Cardiac fibroblast (primary cell): ENCODE results near the gene CD37.
"Not testable (repeated sequence)": the region's sequence is repeated elsewhere in the genome, so short reads cannot be mapped to it uniquely, and the experiment has no call there.

Experiments used
- DNase-seq, 2 donors: peaks; one replicate each; pipeline versions ENCODE4 v3.0.0 to v3.0.0-alpha.2; 2010; ENCODE audit warnings: low read depth in 2 of 2
- H3K4me3 ChIP-seq, 2 donors: replicated peaks in 1 of 2; 1 replicate in 1 of 2; 2 replicates in 1 of 2; pipeline ENCODE4 v1.5.1; 2011; ENCODE audit warnings: low read depth in 2 of 2, low read length in 2 of 2, mild to moderate bottlenecking in 2 of 2, moderate library complexity in 1 of 2
- CTCF ChIP-seq: IDR thresholded peaks from one replicate; pipeline ENCODE4 v1.5.1; 2011; ENCODE audit warnings: low read depth, mild to moderate bottlenecking, low read length, inconsistent platforms

Gene CD37

GRCh38 chr19:49368711-49369358, 33.6 kb downstream of the CD37 start:
- DNase-seq = no peak
- no peak for TF ChIP-seq CTCF
- H3K4me3 ChIP-seq = no peak overlapping the region

GRCh38 chr19:49371184-49371583, 36.0 kb downstream of the CD37 start:
- no peak for TF ChIP-seq CTCF
- DNase-seq = no peak

GRCh38 chr19:49373174-49373573, 38.0 kb downstream of the CD37 start:
- H3K4me3 ChIP-seq, DNase-seq: not testable (repeated sequence)

More at GRCh38 chr19:49371184-49371583, 36.0 kb downstream of the CD37 start:
- no peak overlapping the region for H3K4me3 ChIP-seq

GRCh38 chr19:49374665-49375434, 39.6 kb downstream of the CD37 start:
- DNase-seq = no peak
- no peak for TF ChIP-seq CTCF
- no peak overlapping the region for H3K4me3 ChIP-seq

- no peak overlapping the region for H3K4me3 ChIP-seq
- DNase-seq = no peak
- TF ChIP-seq CTCF = no peak
These were observed 43.3 kb downstream of the CD37 start for GRCh38 chr19:49378512-49378911.

GRCh38 chr19:49380391-49380790, 45.2 kb downstream of the CD37 start:
- no peak for DNase-seq
- H3K4me3 ChIP-seq = no peak overlapping the region
- no peak for TF ChIP-seq CTCF

GRCh38 chr19:49382639-49383038, 47.4 kb downstream of the CD37 start:
- no peak overlapping the region for H3K4me3 ChIP-seq
- no peak for DNase-seq
- no peak for TF ChIP-seq CTCF
